ENCODE measurements around the gene DUSP7. TPM values are rescaled to one million over a fixed set of nuclear protein-coding genes. Genes with fewer than 3 reads are reported as not detected.
A peak's percentile ranks its signal among the peaks of the same experiment; 100 is the strongest.

Gene DUSP7
- total RNA-seq, 1 donor from 2014 or later, result 59.9 TPM

DNA sequence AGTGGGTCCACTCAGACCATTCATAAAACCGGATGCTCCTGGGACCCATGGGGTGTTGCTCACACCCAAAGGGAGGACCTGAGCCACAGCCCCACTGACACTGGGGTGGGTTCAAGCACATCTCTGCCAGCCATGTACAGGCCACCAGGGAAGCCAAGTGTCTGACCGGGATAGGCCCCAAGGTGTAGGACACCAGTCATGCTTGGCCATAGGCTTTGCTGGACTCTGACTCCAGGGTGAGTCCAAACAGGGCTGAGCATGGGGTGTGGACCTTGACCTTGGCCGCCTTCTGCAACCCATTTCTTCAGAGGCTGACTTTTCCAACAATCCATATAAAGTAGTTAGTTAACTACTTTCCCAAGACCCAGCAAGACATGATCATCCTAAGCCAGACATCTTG is 31.4 kb upstream of the DUSP7 start:
- Histone ChIP-seq H3K4me3 (no peak overlapping the region), H3K27me3 (no peaks in the 10 kb centered on the region), H3K27ac (peak overlapping the region; percentile 87), H3K36me3 (no peaks in the 10 kb centered on the region), H3K9me3 (no peaks in the 10 kb centered on the region), H3K4me1 (peaks cover 37% of the 10 kb centered on the region)
- TF ChIP-seq POLR2A (IDR thresholded peaks at IDR 0.05) (no peak), POLR2AphosphoS5 (IDR thresholded peaks at IDR 0.05; ENCODE audit: insufficient read depth in 1 of 2, low read depth in 1 of 2) (no peak)
- TF ChIP-seq, protein P1, sequence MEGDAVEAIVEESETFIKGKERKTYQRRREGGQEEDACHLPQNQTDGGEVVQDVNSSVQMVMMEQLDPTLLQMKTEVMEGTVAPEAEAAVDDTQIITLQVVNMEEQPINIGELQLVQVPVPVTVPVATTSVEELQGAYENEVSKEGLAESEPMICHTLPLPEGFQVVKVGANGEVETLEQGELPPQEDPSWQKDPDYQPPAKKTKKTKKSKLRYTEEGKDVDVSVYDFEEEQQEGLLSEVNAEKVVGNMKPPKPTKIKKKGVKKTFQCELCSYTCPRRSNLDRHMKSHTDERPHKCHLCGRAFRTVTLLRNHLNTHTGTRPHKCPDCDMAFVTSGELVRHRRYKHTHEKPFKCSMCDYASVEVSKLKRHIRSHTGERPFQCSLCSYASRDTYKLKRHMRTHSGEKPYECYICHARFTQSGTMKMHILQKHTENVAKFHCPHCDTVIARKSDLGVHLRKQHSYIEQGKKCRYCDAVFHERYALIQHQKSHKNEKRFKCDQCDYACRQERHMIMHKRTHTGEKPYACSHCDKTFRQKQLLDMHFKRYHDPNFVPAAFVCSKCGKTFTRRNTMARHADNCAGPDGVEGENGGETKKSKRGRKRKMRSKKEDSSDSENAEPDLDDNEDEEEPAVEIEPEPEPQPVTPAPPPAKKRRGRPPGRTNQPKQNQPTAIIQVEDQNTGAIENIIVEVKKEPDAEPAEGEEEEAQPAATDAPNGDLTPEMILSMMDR (IDR thresholded peaks at IDR 0.05), result no peak
- DNase-seq (ENCODE audit: extremely low spot score in 2 of 2), result no peak
- intact Hi-C loops (cut with DNase I), result no loop called here

DNA sequence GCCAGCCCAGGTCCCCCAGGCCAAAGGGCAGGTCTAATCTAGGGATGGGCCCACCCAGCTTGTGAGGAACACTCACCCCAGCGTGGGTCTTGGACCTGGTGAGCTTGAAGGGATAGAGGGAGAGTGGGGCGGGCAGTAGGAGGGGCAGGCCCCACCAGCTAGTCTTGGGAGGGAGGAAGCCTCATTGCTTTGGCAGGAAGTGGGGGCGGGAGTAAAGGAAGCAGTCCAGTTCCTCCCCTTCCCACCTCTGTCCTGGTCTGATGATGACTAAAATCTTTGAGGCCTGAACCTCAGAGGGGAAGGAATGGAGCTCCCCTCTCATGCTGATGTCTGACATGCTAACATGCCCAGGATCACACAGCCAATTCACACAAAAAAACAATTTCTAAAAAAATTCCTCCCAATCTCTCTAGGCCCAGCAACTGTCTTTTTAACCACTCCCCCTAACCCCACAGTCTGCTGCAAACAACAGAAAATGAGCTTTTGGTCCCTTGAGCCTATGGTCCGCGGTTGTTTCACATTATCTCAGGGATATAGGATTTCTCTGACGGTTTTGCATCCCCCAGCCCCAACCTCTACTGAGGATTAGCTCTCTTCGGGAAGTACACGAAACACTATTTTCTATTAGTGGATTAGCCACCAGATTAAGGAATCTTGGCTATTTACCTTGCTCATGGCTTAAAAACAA is 30.7 kb upstream of the DUSP7 start:
- no peaks in the 10 kb centered on the region for H3K27me3 ChIP-seq
- no peaks in the 10 kb centered on the region for H3K36me3 ChIP-seq
- no peak overlapping the region for H3K4me3 ChIP-seq
- intact Hi-C loops (cut with DNase I), result no loop called here
- DNase-seq (ENCODE audit: extremely low spot score in 2 of 2), result no peak
- H3K27ac ChIP-seq, result no peak overlapping the region
- no peak for TF ChIP-seq POLR2AphosphoS5 (IDR thresholded peaks at IDR 0.05; ENCODE audit: insufficient read depth in 1 of 2, low read depth in 1 of 2)
- no peak for TF ChIP-seq POLR2A (IDR thresholded peaks at IDR 0.05)
- TF ChIP-seq, protein P1 (IDR thresholded peaks at IDR 0.05), result no peak
- H3K4me1 ChIP-seq, result peaks cover 37% of the 10 kb centered on the region
- H3K9me3 ChIP-seq, result no peaks in the 10 kb centered on the region

DNA sequence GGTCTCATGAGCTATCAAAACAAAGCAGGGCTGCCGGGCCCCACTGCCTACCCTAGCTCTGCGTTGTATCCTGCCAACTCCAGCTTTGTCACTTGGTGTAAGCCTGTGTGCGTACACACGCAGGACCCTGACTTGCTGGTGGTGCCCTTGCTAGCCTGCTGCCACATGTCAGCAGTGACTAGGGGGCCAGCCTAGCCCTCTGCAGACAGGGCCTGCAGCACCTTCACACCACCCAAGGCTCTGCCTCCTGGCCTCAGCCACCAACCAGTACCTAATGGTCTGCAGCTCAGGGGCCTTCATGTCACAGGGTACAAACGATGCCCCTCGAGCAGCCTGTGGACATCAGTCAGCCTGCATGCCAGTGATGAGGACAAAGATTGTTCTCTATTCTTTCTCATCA is 30.1 kb upstream of the DUSP7 start:
- TF ChIP-seq, protein P1 (IDR thresholded peaks at IDR 0.05), result no peak
- TF ChIP-seq POLR2AphosphoS5 (IDR thresholded peaks at IDR 0.05; ENCODE audit: insufficient read depth in 1 of 2, low read depth in 1 of 2) (no peak), POLR2A (IDR thresholded peaks at IDR 0.05) (no peak)
- Histone ChIP-seq H3K4me3 (no peak overlapping the region), H3K27ac (no peak overlapping the region), H3K9me3 (no peaks in the 10 kb centered on the region), H3K27me3 (no peaks in the 10 kb centered on the region), H3K36me3 (no peaks in the 10 kb centered on the region), H3K4me1 (peaks cover 37% of the 10 kb centered on the region)
- DNase-seq (ENCODE audit: extremely low spot score in 2 of 2), result no peak
- intact Hi-C loops (cut with DNase I), result no loop called here

DNA sequence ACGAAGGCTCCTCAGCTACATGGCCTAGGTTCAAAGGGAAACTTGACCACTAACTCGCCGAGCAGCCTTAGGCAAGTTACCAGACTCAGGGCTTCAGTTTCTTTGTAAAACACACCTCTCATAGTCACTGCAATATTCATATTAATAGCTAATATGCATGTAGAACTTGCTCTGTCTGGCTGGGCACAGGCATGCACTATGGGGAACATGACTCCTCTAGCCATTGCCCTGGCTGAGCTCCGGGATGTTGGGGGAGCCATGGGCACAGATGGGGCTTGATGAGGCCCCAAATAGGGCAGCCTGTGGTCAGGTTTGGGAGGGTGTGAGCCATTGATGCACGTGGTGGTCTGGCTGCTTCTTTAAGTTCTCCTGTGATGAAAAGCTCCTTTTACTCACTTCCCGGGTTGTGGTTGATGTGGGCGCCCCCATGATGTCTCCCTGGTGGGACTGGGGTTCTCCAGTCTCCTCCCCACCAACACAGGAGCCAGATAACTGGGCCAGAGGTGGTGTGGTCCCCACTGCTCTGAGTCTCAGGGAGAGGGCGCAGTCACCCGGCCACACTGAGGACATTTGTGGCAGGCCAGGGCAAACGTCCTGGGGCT is 29.4 kb upstream of the DUSP7 start:
- Histone ChIP-seq H3K4me3 (no peak overlapping the region), H3K27ac (no peak overlapping the region), H3K4me1 (peaks cover 34% of the 10 kb centered on the region), H3K27me3 (no peaks in the 10 kb centered on the region), H3K36me3 (no peaks in the 10 kb centered on the region), H3K9me3 (no peaks in the 10 kb centered on the region)
- DNase-seq (ENCODE audit: extremely low spot score in 2 of 2), result no peak
- TF ChIP-seq POLR2AphosphoS5 (IDR thresholded peaks at IDR 0.05; ENCODE audit: insufficient read depth in 1 of 2, low read depth in 1 of 2) (no peak), POLR2A (IDR thresholded peaks at IDR 0.05) (no peak)
- TF ChIP-seq, protein P1 (IDR thresholded peaks at IDR 0.05), result no peak
- intact Hi-C loops (cut with DNase I), result no loop called here
